ENCODE measurements around the gene GMCL1.

GMCL1 gene

GRCh38 chr2:69914950-69915945, 85.8 kb downstream of the GMCL1 start, which contains the start of gene MXD1:
Gene MXD1, plus strand, starts transcription at chr2:69915109. Its CDS starts 222 bp downstream, at chr2:69915331.
- peak within 1 kb of the TSS; percentile 74 for H3K4me3 ChIP-seq (ENCODE audit: low read length)
- TF ChIP-seq CTCF (conservative IDR thresholded peaks at IDR 0.05; ENCODE audit: low read length) = no peak
- no peak for DNase-seq (ENCODE audit: low read depth)

GRCh38 chr2:69916106-69916505, 86.6 kb downstream of the GMCL1 start:
- TF ChIP-seq CTCF (conservative IDR thresholded peaks at IDR 0.05; ENCODE audit: low read length) = no peak
- peak overlapping the region; percentile 74 for H3K4me3 ChIP-seq (ENCODE audit: low read length)
- DNase-seq (ENCODE audit: low read depth) = no peak

- H3K4me3 ChIP-seq (ENCODE audit: low read length) = no peak overlapping the region
- DNase-seq (ENCODE audit: low read depth) = peak; percentile 85
- TF ChIP-seq CTCF (conservative IDR thresholded peaks at IDR 0.05; ENCODE audit: low read length) = no peak
These were observed 88.4 kb downstream of the GMCL1 start for GRCh38 chr2:69917852-69918251.

GRCh38 chr2:69918401-69918800, 88.9 kb downstream of the GMCL1 start:
- no peak for TF ChIP-seq CTCF (conservative IDR thresholded peaks at IDR 0.05; ENCODE audit: low read length)
- H3K4me3 ChIP-seq (ENCODE audit: low read length) = no peak overlapping the region
- DNase-seq (ENCODE audit: low read depth) = no peak

- DNase-seq (ENCODE audit: low read depth) = no peak
- no peak for TF ChIP-seq CTCF (conservative IDR thresholded peaks at IDR 0.05; ENCODE audit: low read length)
- H3K4me3 ChIP-seq (ENCODE audit: low read length) = no peak overlapping the region
These were observed 93.7 kb downstream of the GMCL1 start for GRCh38 chr2:69923116-69923515.

GRCh38 chr2:69926849-69927515, 97.5 kb downstream of the GMCL1 start:
- TF ChIP-seq CTCF (conservative IDR thresholded peaks at IDR 0.05; ENCODE audit: low read length) = no peak
- H3K4me3 ChIP-seq (ENCODE audit: low read length) = no peak overlapping the region
- peak; percentile 74 for DNase-seq (ENCODE audit: low read depth)

Measured in AG10803 (cell line).